ENCODE results near the gene EIF4E1B. TPM values are rescaled to one million over a fixed set of nuclear protein-coding genes. Genes with fewer than 3 reads are reported as not detected.

EIF4E1B gene
- total RNA-seq, 4 donors from 2014 or later = not detected

- no peak overlapping the region for H3K27ac ChIP-seq
- peaks cover 0 to 4% (median 0%) of the 10 kb centered on the region in 3 donors for H3K9me3 ChIP-seq
- peaks cover 0 to 20% (median 0%) of the 10 kb centered on the region in 3 donors for H3K4me1 ChIP-seq
- intact Hi-C loops (cut with DNase I) = no loop called here
- WGBS, 2 donors = no CpG with 5 or more reads among the region's 5 CpGs
- no peaks in the 10 kb centered on the region for H3K36me3 ChIP-seq
- no peak for DNase-seq
- no peak overlapping the region for H3K4me3 ChIP-seq
- no peak for TF ChIP-seq CTCF (IDR thresholded peaks at IDR 0.05)
- TF ChIP-seq POLR2A (IDR thresholded peaks at IDR 0.05) = no peak
- H3K27me3 ChIP-seq = peaks cover 0 to 71% (median 0%) of the 10 kb centered on the region in 4 donors
Measured at GRCh38 chr5:176687881-176688280, 57.4 kb downstream of the EIF4E1B start.

- Histone ChIP-seq H3K36me3 (no peaks in the 10 kb centered on the region), H3K9me3 (peaks cover 0 to 4% (median 0%) of the 10 kb centered on the region in 3 donors), H3K27me3 (peaks cover 0 to 80% (median 0%) of the 10 kb centered on the region in 4 donors), H3K27ac (no peak overlapping the region), H3K4me1 (peaks cover 0 to 32% (median 0%) of the 10 kb centered on the region in 3 donors), H3K4me3 (no peak overlapping the region)
- no peak for TF ChIP-seq CTCF (IDR thresholded peaks at IDR 0.05)
- TF ChIP-seq POLR2A (IDR thresholded peaks at IDR 0.05) = no peak
- intact Hi-C loops (cut with DNase I) = no loop called here
- DNase-seq = no peak
- WGBS, 2 donors = 84 to 86% methylated on average over 4 to 7 of the region's 7 CpGs
Measured at GRCh38 chr5:176690911-176691310, 60.4 kb downstream of the EIF4E1B start.

- WGBS, 2 donors = 100% methylated on average over 1 of the region's 1 CpG
Measured at GRCh38 chr5:176691524-176691923, 61.0 kb downstream of the EIF4E1B start.

GRCh38 chr5:176692326-176692725 lies 61.9 kb downstream of the EIF4E1B start:
- H3K4me3 ChIP-seq = no peak overlapping the region
- intact Hi-C loops (cut with DNase I) = no loop called here
- peaks cover 0 to 4% (median 0%) of the 10 kb centered on the region in 3 donors for H3K9me3 ChIP-seq
- H3K4me1 ChIP-seq = peaks cover 0 to 32% (median 0%) of the 10 kb centered on the region in 3 donors
- H3K27me3 ChIP-seq = peaks cover 0 to 94% (median 0%) of the 10 kb centered on the region in 4 donors
- peak overlapping the region in 1 of 4 donors; percentile 54 for H3K27ac ChIP-seq
- 54 to 71% methylated on average over 5 of the region's 5 CpGs for WGBS, 2 donors
- DNase-seq = no peak
- TF ChIP-seq CTCF (IDR thresholded peaks at IDR 0.05) = no peak
- no peak for TF ChIP-seq POLR2A (IDR thresholded peaks at IDR 0.05)
- no peaks in the 10 kb centered on the region for H3K36me3 ChIP-seq

More at GRCh38 chr5:176691524-176691923, 61.0 kb downstream of the EIF4E1B start:
- no peak overlapping the region for H3K4me3 ChIP-seq
- no peak for DNase-seq
- peaks cover 0 to 86% (median 0%) of the 10 kb centered on the region in 4 donors for H3K27me3 ChIP-seq
- peaks cover 0 to 4% (median 0%) of the 10 kb centered on the region in 3 donors for H3K9me3 ChIP-seq
- intact Hi-C loops (cut with DNase I) = no loop called here
- no peaks in the 10 kb centered on the region for H3K36me3 ChIP-seq
- TF ChIP-seq POLR2A (IDR thresholded peaks at IDR 0.05) = no peak
- H3K4me1 ChIP-seq = peaks cover 0 to 32% (median 0%) of the 10 kb centered on the region in 3 donors
- no peak overlapping the region for H3K27ac ChIP-seq

- no peak overlapping the region for H3K4me3 ChIP-seq
- peak overlapping the region in 1 of 4 donors; percentile 54 for H3K27ac ChIP-seq
Measured at GRCh38 chr5:176692839-176693476, 62.5 kb downstream of the EIF4E1B start.

More at GRCh38 chr5:176692839-176693476, 62.5 kb downstream of the EIF4E1B start:
- no peaks in the 10 kb centered on the region for H3K36me3 ChIP-seq
- peaks cover 0 to 98% (median 0%) of the 10 kb centered on the region in 4 donors for H3K27me3 ChIP-seq
- DNase-seq = no peak
- H3K4me1 ChIP-seq = peaks cover 0 to 32% (median 0%) of the 10 kb centered on the region in 3 donors
- 6 to 11% methylated on average over 7 to 9 of the region's 13 CpGs for WGBS, 2 donors
- H3K9me3 ChIP-seq = peaks cover 0 to 4% (median 0%) of the 10 kb centered on the region in 3 donors
- TF ChIP-seq CTCF (IDR thresholded peaks at IDR 0.05) (no peak), POLR2A (IDR thresholded peaks at IDR 0.05) (no peak)
- intact Hi-C loops (cut with DNase I) = no loop called here
